GM18517 (cell line): ENCODE data around the gene USP20.

Experiments used
- ATAC-seq: cut with Tn5 transposase; IDR thresholded peaks from one replicate; pipeline ENCODE4 v1.9.1; 2021; ENCODE audit warnings: mild to moderate bottlenecking, moderate library complexity; ENCODE audit not compliant: unreplicated experiment

USP20 gene

DNA sequence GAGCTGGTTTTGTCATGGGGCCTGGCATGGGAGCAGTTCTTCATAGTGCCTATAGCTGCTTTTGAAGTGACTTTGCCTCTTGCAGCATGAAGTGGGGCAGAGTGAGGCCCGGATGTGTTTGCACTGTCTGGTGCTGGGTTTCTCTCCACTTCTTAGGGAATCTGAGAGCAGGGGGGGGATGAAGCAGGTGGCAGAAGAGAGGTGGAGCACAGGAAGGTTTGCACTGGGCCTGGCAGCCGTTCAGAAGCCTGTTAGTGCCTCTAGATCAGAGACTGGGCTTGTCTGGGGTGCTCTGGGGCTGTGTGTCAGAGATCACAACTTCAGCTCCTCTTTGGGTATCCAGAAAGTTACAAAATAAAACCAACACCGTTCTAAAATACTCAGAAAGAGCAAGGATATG, 18.4 kb downstream of the USP20 start:
- no peak for ATAC-seq

DNA sequence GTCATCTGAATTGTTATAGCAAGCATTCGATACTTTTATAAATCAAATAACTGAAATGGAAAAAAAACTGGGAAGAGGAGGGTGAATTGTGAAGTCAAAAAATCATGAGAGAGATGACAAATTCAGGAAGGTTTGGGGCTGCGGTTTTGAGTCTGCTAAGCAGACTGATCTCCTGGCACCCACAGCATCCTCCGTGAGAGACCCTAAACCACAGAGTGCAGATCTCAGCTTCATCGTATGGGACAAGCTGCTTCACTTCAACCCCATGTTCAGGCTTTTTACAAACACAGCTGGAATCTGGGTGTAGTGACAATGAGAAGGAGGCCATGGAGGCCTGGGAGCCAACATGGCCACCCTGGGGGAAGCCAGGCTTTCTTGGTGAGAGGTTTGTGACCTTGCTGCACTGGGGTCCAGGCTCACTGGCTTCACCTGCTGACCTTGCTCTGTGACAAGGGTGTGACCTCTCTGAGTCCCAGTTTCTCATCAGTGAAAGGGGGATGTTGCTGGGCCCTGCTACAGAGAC, 19.4 kb downstream of the USP20 start:
- no peak for ATAC-seq

GRCh38 chr9:129857207-129857606, 21.9 kb downstream of the USP20 start:
- no peak for ATAC-seq

DNA sequence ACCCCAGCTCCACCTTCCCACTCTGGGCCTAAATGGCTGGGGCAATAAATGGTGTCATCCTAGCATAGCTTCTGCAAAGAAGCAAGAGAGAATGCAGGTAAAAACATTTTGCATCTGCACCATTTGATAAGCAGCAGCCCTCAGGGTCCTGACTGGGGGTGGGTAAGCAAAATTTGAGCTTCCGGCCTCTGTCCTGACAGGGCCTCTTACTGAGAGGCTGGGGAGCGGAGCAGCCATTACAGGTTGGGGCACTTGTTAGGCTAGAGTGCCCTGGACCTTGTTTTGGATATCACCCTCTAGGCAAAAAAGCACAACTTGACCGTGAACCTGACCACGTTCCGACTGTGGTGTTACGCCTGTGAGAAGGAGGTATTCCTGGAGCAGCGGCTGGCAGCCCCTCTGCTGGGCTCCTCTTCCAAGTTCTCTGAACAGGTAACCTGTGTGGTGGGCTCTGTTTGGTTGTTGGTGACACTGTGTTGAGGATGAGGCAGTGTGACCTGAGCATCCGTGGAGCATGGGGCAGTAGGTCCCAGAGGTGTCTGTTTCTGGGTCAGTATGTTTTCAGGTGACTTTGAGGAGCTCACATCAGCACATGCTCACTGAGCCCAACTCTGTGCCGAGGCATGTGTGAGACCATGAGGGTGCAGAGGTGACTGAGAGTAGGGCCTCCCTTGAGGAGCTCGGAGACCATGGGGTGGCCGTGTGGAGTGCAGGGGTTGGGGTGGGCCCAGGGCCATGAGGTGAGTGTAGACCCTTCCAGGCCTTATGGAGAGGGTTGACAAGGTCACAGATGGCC, 23.1 kb downstream of the USP20 start:
- no peak for ATAC-seq

GRCh38 chr9:129860653-129861446, 25.6 kb downstream of the USP20 start:
- ATAC-seq, result no peak

- no peak for ATAC-seq
These were observed 26.2 kb downstream of the USP20 start for GRCh38 chr9:129861447-129861827.

GRCh38 chr9:129863059-129863690, 27.9 kb downstream of the USP20 start:
- no peak for ATAC-seq

GRCh38 chr9:129864991-129865647, 29.9 kb downstream of the USP20 start:
- ATAC-seq, result no peak

DNA sequence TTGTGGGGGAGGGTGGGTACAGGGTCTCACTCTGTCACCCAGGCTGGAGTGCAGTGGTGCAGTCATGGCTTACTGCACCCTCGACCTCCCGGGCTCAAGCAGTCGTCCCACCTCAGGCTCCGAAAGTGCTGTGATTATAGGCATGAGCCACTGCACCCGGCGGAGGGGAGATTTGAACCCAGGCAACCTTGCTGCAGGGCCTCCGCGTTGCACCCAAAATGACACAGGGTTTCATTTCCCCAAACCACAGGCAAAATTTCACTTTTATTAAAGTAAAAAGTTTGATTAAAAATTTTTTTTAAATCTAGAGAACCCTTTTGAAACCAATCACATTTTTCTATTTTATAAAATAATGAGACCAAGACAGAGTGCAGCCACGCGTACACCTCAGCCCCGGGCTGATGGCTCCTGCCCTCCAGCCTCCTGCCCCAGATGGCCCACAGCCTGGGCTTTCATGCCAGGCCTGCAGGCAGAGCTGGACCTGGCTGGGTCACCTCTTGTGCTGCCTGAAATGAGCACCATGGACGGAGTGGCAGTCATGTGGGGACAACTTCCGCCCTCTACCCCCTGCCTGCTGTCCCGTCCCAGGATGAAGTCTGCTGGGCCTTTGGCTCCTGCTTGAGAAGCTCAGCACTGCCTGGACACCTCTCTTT, 30.5 kb downstream of the USP20 start:
- no peak for ATAC-seq

DNA sequence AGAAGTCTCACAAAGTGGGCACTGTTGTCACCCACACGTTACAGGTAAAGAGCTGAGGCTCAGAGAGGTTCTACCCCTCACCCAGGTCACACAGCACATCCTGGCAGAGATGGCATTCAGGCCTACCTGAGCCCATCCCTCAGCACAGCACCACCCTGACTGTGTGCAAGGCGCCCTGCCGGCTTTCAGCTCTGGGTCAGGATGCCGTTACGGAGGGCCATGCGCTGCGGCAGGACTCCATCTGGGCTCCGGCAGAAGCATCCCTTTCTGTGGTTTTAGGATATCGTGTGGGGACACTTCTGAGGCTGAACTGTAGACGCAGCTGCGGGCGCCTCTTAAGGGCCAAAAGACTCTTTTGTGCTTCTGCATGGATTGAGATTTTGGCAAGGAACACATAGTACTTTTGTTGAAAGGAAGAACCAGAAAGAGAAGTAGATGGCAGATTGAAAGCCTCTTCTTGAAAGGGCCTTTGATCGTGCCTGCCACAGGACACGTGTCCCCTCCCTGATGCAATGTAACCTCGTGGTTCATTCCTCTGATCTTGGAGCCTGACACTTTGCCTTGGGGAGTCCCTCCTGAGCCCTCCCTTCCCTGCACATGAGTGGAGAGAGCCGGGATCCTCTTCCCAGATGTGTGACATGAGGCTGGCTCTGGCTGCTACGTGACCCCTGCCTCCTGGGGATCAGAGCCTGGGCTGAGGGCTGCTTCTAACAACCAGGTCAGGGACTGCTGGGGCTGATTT, 31.3 kb downstream of the USP20 start:
- ATAC-seq, result no peak

DNA sequence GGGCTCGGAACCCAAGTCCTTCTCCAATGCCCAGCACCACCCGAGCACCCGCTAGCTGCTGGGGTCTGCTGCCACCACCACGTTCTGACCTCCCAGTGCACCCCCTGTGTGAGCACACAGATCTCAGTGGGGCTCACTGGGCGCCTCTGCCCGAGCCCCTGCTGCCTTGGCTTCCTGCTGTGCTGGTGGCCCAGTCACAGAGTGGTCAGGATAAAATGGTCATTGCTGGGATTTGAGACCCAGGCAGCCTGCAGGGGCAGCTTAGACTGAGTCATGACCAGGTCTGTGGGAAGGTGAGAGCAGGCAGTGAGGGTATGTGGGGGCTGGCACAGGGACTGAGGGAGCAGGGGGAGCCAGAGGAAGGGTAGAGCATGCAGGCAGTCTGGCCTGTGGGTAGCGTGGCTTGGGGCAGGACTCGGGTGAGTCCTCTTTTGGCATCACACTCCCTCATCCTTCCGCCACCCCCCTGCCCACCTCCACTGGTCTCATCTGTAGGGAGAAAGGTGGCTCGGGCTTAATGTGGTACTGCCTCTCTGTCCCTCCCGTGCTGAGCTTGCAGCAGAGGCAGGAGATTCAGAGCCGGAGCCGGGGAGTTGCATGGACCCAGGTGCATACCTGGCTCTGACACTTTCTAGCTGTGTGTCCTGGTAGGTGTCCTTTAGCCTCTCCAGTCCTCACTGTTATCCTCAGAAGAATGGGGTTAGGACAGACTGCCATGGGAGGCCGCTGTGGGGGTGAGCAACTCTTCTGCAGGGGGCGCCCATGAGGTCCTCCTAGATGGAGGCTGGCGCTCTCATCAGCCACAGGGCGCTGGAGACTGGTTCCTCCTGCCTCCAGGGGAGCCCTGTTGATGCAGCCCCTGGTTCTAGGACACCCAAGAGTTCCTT, 32.1 kb downstream of the USP20 start:
- no peak for ATAC-seq

- ATAC-seq, result no peak
These were observed 33.0 kb downstream of the USP20 start for GRCh38 chr9:129868023-129868871.

DNA sequence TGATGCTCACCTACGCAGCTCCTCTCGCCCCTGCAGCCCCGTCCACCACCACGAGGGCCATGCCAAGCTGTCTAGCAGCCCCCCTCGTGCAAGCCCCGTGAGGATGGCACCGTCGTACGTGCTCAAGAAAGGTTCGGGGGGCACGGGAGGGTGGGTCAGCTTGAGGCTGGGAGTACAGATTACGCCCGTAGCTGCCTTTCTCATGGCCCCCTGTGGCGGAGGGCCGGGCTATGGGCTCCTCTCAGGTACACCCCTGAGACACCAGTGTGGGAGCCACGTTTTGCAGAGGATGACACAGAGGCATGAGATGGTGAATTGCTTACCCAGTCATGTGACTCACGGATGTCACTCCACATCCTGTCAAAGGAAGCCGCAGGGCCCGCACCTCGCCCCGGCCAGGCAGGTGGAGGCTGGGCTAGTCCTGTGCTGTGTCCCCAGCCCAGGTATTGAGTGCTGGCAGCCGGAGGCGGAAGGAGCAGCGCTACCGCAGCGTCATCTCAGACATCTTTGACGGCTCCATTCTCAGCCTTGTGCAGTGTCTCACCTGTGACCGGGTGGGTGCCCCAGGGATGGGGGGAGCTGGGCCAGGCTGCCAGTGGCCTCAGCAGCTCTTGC, 33.7 kb downstream of the USP20 start:
- ATAC-seq, result no peak

DNA sequence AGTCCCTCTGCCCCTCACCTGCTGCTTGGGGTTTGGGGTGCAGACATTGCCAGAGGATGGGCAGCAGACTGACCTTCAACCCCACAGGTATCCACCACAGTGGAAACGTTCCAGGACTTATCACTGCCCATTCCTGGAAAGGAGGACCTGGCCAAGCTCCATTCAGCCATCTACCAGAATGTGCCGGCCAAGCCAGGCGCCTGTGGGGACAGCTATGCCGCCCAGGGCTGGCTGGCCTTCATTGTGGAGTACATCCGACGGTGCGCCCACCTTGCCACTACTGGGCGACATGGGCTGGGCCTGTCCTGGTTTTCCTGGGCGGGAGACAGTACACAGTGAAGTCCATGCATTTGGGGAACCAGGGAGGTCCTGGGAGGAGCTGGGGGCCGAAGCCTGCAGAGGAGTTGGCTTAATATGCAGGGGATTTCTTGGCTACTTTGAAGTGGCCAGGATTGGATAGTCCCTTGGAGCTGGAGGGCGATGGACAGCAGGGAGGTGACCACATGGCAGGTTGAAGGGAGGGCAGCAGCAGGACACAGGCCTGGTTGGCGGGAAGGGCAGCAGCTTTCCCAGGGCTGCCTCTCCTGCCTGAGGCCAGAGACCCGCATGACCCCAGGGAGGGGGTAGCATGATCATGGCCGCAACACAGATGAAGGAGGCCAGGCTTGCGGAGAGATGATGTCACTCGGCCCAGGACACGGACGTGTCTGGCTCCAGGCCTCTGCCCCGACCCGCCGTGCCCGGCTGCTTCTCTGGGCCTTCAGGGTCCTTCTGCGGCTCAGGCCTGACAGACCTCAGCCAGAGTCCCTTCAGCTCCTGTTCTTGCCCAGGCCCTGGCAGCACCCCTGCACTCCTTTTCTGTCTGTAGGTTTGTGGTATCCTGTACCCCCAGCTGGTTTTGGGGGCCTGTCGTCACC, 34.6 kb downstream of the USP20 start:
- ATAC-seq, result no peak

DNA sequence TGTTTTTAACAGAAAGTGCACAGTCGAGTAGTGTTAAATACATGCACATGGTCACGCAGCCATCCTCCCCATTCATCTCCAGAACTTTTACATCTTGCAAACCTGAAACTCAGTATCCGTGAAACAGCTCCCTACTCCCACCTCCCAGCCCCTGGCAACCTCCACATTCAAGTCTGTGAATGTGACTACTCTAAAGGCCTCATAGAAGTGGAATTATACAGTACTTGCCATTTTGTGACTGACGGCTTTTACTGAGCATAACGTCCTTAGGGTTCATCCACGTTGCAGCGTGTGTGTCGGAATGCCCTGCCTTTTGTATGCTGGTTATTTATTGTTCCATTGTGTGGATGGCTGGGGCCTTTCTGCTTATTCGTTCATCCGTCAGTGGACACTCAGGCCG, 35.8 kb downstream of the USP20 start:
- ATAC-seq, result no peak

DNA sequence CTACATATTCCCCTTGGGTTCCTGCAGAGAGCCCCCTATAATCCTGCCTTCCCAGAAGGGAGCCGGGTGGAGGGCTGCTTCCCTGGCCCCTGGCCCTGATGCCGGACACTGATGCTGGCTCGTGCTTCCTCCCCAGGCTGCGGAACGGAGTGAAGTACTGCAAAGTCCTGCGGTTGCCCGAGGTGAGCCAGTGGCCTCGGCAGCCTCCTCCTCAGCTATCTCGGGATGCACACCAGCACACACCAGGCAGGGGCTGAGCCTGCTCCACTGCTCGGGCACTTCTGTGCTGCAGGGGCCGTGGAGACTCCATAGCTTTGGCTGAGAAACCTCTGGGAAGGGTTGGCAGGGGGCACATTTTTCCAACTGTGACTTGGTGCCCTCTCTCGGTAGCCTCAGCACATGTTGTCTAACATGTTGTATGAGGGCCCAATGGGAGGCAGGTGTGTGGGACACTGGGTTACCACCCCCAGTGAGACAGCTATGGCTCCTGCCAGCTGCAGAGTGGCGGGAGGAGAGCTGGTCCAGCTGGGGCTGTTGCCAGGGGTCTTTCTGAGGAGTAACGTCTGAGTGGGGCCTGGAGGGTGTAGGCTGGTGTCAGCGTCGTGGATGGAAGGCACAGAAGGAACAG, 38.4 kb downstream of the USP20 start:
- ATAC-seq, result no peak
